HL-60 (cell line): ENCODE measurements around the gene MAPK10.

Source experiments
- POLR2AphosphoS5 ChIP-seq: IDR thresholded peaks from 2 replicates; pipeline ENCODE4 v1.6.1; 2012; ENCODE audit warnings: low read depth
- REST ChIP-seq: IDR thresholded peaks from 2 replicates; pipeline ENCODE4 v1.6.1; 2012; ENCODE audit warnings: low read depth; ENCODE audit not compliant: insufficient replicate concordance
- SPI1 ChIP-seq: IDR thresholded peaks from 2 replicates; pipeline ENCODE4 v1.6.1; 2012; ENCODE audit warnings: low read depth, mild to moderate bottlenecking, borderline replicate concordance
- TF ChIP-seq, protein P1 (sequence below): IDR thresholded peaks from one replicate; pipeline ENCODE4 v1.5.1; 2011; ENCODE audit warnings: low read length, control low read depth, inconsistent platforms; ENCODE audit not compliant: insufficient read depth

DNA sequence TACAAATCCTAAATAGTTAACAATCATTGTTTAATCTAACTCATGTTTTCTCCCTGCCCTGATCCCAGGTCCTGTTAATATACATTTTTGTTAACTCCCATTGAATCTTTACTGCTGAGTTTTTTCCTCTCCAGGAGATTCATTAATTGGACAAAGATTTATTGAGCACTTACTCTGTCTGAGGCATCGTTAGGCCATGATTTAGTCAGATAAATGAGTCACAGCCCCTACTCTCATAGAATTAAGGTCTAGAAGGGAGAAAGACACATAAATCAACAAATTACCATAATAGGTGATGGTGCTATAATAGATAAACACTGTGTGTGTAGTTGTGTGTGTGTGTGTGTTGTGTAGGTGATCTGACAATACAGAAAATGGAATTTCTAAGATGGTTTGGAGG lies 112.5 kb downstream of the MAPK10 start:
- TF ChIP-seq, protein P1, sequence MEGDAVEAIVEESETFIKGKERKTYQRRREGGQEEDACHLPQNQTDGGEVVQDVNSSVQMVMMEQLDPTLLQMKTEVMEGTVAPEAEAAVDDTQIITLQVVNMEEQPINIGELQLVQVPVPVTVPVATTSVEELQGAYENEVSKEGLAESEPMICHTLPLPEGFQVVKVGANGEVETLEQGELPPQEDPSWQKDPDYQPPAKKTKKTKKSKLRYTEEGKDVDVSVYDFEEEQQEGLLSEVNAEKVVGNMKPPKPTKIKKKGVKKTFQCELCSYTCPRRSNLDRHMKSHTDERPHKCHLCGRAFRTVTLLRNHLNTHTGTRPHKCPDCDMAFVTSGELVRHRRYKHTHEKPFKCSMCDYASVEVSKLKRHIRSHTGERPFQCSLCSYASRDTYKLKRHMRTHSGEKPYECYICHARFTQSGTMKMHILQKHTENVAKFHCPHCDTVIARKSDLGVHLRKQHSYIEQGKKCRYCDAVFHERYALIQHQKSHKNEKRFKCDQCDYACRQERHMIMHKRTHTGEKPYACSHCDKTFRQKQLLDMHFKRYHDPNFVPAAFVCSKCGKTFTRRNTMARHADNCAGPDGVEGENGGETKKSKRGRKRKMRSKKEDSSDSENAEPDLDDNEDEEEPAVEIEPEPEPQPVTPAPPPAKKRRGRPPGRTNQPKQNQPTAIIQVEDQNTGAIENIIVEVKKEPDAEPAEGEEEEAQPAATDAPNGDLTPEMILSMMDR = no peak
- no peak for TF ChIP-seq POLR2AphosphoS5
- TF ChIP-seq SPI1 = no peak
- no peak for TF ChIP-seq REST
